DOHH2 (cell line): ENCODE results near the gene CRYAB.

Experiments
- CTCF ChIP-seq: fragments of 200-600 bp; sonication (generic); IDR thresholded peaks from one replicate; pipeline ENCODE4 v1.5.1; 2014; ENCODE audit warnings: antibody characterized with exemption, mild to moderate bottlenecking, low read depth, low read length; ENCODE audit not compliant: poor library complexity, severe bottlenecking
- EZH2phosphoT487 ChIP-seq: fragments of 200-600 bp; sonication (generic); IDR thresholded peaks from 2 replicates; pipeline ENCODE4 v1.6.1; 2017; ENCODE audit warnings: borderline replicate concordance, mild to moderate bottlenecking, antibody characterized with exemption, low read length, moderate library complexity, mixed read lengths

- TF ChIP-seq CTCF, result no peak
- no peak for TF ChIP-seq EZH2phosphoT487
These were observed 25.8 kb upstream of the CRYAB start for GRCh38 chr11:111937461-111937769.
